Stimulated activated CD8-positive, alpha-beta memory T cell treated with anti-CD3 and anti-CD28 coated beads, Interleukin-2, amount 100 ng/mL, for 1 hour (primary cell): ENCODE results near the gene ST8SIA5.

Experiments used
- DNase-seq, 2 donors: peaks; one replicate each; pipeline ENCODE4 v3.0.0-alpha.2; 2020; ENCODE audit warnings: low read depth in 2 of 2

ST8SIA5 gene

DNA sequence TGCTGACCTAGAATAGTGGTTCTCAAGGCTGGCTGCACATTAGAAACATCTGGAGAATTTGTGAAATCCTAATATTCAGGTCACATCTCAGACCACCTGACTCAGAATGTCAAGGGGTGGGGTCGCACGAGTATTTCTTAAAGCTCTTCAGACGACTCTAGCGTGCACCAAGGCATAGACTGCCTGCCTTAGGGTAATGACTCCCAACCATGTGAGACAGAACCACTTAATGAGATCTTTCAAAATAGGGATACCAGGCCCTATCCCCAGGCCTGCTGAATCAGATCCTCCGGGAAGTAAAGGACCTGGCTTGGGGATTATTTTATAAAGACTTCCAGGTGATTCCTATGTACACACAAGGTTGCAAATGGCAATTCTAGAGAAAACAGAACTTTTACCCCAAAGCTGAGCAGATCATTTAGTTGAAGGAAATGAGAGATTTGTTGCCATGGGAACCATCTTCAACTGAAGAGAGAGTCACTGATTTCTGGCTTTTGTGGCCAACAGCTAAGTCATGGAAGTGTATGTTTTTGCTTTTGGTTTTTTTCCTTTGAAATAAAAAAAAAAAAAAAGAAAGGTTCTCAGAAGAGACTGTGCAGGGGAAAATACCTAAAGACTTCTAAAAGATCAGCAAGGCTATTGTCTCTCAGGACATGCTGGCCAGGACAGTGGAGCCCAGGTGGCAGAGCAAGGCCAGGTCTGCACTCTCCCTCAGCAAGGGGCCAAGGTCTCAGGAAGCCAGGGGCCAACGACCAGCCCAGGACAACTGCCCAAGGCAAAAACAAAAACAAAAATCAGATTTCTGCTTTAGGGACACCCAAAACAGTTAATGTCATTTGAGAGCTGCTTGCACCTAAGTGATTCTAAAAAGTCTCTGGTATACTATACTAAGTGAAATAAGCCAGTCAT, 84.5 kb downstream of the ST8SIA5 start:
- no peak for DNase-seq

DNA sequence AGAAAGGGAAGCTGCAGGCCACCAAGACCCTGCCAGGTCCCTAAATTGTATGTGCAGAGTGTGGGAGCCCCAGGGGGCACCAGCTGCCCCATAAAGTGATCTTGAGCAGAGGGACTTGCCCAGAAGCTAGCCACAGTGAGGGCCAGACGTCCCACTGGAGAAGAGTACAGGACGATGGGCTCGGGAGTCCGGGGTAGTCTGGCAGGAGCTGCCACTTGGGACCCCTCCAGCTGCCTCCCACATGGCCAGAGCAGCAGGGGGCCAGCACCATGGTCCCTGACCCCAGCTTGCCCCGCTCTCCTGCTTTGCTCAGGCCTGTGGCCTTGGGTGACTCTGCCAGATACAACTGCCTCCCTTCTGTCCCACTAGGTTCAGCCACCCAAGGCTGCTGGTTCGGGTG, 88.2 kb downstream of the ST8SIA5 start:
- DNase-seq, result no peak

DNA sequence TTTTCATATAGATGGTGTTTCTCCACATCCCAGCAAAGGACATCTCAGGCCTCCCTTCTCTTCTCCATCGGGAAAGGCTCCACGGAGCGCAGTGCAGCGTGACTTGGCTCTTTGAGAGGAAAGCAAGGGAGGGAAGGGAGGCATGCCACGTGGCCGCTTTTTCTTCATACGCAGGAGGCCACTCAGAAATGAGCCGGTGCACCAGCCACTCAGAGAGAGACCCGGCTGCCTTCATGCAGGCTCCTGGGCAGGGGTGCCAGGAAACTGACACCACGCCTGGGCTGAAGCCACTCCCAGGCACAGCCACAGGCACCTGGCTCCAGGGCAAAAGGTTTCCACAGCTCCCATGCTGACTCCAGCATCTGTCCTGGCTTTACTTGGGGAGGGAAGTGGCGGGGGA, 88.7 kb downstream of the ST8SIA5 start:
- no peak for DNase-seq

DNA sequence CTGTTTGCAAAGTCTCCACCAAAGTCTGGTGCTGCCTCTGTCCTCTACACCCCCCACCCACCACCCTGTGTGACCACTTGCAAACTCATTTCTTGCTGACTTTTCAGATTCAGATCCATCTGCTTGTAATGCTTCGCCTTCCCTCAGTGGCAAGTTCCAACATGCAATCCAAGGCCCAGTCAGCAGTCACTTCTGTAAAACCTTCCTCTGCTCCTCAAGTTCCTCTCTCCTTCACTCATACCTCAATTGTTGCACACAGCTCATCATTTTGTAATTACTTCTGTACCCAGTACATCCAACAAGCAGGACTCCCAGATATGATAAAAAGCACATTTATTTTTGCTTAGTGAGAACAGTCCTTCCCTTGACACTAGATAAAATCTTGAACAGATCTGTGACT, 93.3 kb downstream of the ST8SIA5 start:
- no peak for DNase-seq

DNA sequence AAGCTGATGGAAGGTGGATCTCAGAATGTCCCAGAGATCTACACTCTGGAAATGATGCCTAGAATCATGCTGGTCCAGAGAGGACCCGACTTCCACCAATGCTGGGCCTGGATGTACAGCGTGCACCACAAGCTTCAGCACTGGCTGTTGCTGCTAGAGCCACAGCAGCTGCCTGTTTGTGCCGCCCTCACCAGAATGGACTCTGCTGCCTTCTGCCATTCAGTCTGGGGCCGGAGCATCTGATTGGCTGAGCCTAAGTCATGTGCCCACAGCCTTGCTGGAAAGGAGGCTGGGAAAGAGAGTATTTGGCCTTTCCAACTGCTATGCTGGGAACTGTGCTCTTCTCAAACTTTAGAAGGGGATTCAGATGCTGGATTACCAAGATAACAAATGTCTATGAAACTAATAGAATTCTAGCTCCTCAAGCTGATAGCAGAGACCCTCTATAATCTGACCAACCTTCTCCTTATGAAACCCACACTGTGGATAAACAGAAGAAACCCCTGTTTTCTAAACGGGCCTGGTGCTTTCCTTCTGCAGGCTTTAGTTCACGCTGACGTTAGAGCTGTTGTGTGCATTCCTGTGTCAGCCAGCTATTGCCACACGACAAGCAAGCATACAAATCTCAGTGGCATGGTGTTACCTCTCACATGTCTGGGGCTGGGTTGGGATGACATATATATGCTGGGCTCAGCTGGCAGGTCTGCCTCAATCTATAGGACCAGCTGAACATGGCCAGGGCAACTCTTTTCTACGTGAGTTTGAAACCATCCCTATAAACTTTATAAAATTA, 95.7 kb downstream of the ST8SIA5 start:
- no peak for DNase-seq

DNA sequence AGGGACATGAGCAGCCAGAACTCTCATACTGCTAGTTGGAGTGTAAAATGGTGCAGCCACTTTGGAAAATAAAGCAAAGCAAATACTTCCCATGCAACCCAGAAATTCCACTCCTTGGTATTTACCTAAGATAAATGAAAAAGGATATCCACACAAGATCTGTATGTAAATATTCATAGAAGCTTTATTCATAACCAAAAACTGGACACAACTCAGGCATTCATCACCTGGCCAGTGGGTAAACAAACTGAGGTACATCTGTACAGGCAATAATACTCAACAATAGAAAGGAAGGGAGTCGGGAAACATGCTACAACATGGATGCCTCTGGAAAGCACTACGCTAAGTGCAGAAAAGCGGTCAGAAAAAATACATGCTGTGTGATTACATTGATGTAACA, 97.4 kb downstream of the ST8SIA5 start:
- DNase-seq, result no peak

DNA sequence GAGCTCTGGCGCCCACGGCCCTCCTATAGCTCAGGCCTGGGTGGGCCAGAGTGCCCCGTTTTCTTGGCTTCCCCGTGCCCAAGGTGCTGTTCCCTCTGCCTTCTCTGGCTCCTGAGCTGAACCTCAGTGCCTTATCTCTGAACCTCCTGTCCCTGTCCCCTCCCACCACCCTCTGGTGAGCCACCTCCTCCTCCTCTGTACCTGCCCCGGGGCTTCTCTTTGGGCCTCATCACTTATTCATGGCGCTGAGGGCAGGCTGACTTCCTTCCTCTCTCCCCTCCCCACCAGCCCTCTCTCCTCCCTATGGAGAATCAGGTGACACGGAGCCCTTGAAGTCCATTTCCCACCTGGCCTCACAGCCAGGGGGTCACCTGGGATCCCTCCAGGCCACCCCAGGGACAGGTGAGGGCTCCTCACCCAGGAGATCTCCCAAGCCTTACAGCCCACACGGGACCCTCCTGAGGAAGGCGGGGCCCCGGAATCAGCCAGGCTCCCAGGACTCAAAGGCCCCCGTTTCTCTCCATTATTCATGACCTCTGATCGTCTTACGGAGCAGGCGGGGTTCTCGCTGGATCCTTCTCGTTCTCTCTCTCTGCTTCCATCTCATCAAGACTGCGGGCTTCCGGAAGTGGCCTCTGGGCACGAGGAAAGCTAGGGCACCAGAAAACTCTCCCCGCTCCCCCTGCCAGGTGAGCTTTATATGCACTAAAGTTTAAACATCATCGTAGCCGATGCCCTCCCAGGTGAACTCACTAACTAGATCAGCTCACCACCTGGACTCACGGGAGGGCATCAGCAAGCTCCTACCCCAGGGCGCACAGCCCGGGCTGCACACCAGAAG, 99.5 kb downstream of the ST8SIA5 start, which contains the start of gene LOXHD1:
LOXHD1 (minus strand) TSS at position 106 of the 841 bp plus-strand sequence. CDS start 187 bp downstream, outside the sequence.
- DNase-seq, result no peak

DNA sequence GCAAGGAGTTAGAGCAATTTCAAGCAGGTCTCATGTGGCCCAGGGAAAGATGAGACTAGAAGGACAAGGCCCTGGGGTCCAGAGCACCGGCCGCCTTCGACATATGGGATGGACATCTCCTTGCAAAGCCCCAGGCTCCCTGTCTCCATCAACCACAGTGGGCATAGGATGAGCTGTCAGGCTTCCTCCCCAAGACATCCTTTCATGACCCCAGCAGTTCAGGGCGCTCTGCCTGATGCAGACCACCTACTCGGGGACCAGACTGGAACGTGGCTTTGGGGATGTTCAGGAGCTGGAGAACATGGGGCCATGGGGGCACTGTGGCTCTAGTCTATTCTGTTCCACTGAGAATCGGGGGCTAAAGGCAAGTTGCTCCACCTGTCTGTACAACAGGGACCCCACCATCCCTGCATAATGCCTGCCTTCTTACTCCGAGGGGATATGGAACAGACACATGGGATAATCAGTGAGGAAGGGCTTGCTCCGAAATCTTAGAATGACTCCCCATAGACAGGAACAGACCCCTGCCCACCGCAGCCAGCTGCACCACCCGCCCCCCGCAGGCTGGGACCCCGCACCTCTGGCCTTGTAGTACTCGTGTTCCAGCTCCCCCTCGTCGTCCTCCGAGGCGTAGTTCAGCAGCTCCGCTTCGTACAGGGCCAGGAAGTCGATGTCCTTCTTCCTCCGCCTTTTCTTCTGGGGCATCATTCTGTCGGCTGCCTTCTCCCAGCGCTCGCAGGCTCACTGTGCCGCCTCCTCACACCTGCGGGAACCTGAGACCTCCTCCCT, 100.3 kb downstream of the ST8SIA5 start:
- DNase-seq, result no peak

DNA sequence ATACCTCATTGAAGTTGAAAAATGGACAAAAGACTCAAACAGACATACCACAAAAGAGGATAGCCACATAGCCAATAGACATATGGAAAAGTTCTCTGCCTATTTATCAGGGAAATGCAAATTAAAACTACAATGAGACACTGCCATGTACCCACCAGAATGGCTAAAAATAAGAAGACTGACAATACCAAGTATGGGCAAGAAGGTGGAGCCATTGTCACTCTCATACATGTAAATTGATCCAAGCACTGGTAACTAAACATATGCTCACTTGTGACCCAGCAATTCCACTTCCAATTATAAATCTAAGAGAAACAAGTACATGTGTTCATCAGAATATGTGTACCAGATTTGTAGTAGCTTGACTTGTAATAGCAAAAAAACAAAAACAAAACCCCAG, 104.5 kb downstream of the ST8SIA5 start:
- DNase-seq, result no peak

DNA sequence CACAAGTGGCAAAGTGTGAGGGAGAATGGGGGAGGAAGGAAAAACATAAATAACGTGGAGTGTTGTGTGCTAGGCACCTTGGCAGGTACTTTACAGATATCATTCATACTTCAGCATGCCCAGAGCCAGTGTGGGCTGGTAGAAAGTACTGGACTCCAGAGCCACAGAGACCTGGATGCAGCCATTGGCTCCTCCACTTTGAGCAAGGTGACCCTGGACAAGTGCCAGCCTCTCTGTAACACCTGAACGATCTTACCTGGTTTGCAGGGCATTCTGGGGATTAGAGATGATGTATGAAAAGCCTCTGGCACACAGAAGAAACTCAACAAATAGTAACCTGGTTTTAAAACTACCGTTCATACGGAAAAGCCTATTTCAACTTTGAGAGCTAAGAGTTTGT, 106.2 kb downstream of the ST8SIA5 start:
- no peak for DNase-seq

DNA sequence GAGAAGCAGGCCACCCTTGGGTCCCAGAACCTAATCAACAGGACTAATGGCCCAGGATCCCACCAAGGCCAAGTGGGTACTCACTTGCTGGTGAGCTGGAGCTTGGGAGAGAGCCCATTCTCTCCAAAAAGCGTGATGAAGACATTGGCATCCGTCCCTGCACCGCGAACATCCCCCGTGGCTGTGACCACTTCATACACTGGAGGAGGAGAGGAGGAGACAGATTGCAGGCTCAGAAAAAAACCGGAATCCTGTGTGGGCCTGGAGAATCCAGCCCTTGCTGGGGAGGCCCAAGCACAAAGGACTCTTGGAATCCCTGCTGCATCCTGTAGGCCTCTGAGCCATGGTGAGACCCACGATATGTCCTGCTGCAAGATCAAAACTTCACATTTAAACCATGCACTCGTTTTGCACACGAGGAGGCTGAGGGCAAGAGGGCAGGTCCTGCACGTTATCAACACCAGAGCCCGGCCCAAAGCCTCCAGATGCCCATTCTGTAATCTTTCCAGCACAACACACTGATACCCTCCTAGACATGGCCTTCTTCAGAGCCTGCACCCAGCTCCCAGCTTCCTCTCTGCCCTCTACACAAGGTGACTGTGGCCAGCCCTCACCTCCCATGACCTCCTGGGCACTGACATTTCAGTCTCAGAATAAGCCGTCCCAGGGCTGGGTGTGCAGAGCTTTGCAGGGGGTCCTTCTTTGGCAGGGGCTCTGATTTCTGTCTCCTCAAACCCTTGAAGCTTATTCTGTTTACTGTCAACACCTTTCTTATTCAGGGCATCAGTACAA, 107.6 kb downstream of the ST8SIA5 start:
- no peak for DNase-seq

DNA sequence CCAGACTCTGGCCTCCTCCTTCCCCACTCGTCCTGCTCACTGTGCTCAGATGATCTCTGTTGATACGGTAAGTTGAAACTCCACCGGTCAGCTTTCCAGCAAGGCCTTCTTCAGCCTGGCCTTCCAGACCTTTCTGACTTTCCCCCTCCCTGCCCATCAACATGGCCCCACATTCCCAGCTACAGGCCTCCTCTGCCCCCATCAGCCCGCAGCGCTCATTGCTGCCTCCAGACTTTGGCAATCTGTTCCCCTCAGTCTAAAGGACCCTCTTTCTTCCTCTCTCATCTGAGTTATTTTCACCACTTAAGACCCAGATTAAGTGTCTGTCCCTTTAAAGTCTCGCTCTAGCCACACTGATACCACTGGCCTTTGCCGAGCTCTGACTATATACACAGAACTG, 110.4 kb downstream of the ST8SIA5 start:
- DNase-seq, result no peak

DNA sequence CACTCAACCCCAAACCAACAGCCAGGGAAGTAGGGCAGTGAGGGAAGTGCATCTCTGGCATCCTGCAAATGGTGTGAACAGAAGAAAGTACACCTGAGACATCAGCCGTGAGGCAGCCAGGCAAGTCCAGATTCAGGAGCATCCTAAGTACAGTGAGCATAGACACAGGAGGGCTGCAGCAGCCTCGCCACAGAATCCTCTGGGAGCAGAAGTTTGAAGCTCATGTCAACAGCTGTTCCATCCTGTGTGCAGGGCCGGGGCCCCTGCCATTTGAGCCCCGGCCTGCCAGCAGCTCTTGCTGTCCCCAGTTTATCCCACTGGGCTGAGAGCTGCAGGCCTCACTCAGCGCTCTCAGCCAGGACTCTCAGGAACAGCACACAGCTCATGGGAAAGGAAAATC, 114.3 kb downstream of the ST8SIA5 start:
- no peak for DNase-seq

DNA sequence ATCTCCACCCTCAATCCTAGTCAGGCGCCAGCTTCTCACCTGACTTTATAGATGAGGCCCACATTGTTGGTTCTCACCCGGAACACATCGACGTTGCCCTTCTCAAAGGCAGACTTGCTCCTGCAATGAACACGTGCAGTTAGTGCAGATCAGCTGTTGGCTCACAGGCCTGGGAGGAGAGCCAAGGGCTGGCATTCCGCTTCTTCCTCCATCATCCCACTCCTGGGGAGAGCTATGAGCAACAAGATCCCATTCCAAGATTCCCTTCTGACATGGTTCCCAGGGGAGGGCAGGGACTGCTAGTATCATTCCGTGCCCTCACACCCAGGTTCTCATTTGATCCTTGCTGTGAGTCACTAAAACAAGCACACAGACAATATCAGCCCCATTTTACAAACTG, 114.9 kb downstream of the ST8SIA5 start:
- DNase-seq, result no peak

DNA sequence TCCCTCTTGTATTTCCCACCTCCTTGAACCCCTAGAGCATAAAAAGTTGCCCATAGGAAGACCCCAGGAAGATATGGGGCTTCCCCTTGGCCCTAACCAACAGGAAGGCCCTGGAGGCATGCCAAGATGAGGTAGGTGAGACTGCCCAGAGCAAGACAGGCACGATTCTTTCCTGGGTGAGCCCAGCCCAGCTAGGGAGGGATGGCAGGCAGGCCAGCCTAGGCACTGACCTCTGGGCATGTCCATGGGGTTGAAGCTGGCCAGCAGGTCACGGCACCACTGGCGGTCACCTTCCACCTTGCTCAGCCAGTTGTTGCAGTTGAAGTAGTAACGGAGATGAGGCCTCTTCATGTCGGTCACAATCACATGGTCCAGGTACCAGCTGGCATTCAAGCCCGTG, 117.5 kb downstream of the ST8SIA5 start:
- no peak for DNase-seq

DNA sequence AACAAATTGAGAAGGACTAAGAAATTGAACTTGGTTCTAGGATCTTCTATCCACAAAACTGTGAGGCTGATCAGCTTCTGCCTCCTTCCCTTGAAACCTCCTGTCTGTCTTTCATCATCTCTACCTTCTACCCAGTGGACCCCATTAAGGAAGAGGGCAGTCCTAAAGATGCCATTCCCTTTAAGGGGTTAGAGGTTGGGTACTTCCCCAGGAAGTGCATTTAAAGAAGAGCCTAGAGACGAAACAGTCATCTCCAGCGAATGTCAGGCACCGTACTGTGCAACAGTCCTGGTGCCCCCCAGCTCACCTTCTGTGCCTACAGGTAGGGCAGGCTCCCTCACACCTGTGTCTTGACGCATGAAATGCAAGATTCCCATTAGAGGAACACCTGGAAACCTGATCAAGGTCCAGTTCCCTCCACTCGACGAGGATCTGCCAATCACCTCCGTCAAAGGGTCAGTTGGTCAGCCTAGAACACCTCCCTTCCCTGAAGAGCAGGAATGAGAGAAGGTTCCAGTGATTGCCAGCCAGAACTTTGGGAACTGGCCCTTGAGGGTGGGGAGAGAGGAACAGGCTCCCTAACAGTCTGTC, 120.7 kb downstream of the ST8SIA5 start:
- DNase-seq, result no peak

DNA sequence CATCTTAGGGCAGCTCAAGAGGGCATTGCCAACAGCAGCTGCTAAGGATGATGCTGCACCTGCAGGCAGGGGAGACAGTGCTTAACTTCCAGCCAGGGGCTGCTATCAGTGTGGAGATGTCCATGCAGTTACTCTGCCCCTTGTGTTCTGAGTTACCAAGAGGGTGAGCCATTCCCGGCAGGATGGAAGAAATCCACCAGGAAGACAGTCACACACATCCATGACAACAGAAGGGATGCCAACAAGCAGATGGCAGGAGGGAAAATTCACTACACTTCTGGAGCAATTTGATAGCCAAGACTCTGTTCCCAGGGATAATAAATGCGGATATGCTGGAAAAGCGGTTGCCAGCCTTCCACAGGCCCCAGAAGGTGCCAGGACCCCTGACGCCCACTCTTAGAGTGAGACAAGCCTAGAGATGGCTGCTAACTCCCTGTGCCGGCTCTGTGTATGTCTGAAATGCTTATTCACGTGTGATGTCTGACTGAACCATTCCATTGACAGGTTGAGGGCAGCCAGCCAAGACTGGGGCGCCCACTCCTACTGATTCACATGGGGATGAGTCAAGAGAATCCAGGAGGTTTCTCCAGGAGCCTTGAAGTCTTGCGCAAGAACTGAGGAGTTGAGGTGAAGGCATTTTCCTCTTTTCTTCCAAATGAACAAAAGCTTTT, 124.3 kb downstream of the ST8SIA5 start:
- DNase-seq, result no peak

DNA sequence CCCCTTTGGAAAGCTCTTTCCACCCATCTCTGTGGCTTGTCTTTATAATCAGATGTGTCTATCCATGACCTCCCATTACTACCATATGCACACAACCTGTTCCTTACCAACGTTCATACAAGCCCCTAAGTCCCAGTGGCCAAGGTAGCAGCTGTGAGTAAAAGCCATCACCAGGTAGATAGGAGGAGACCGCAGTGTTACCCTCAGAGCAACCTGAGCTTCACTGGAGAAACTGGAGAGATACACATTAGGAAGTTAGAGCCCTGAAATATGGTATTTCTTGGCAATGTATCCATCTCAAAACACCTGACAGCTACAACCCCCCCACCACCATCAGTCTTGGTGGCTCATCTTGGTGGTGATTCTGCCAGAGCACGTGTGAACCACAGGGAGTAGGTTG, 125.9 kb downstream of the ST8SIA5 start:
- no peak for DNase-seq

DNA sequence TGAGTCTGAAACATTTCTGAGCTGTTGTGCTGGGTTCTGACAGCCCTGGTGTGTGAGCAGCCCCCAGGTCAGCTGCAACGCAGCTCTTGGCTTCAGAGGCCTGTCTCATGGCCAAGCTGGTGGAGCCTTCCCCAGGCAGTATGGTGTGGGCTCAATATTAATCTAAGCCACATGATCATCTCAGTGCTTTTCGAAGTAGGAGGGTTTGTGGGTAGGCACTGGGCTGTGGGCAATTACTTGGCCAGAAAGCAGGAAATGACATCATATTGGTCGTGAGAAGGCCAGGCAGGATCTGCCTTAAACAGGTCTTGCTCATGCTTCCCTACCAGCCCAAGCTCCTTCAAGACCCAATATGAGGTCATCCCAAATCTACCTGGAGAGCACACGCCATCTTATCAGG, 126.7 kb downstream of the ST8SIA5 start:
- DNase-seq, result no peak
